22Rv1 (cell line): ENCODE data around the gene FXYD2.

Experiments used
- CTCF ChIP-seq: fragments of 450-650 bp; IDR thresholded peaks from 2 replicates; pipeline ENCODE4 v1.5.1; 2017; ENCODE audit warnings: mild to moderate bottlenecking
- ZFX ChIP-seq: fragments of 450-650 bp; IDR thresholded peaks from 2 replicates; pipeline ENCODE4 v1.6.1; 2017; ENCODE audit warnings: antibody characterized with exemption, borderline replicate concordance

GRCh38 chr11:117872975-117873827 is 48.7 kb upstream of the FXYD2 start:
- TF ChIP-seq CTCF (no peak), ZFX (no peak)
